Colonic mucosa (tissue), 4 donors: Measurements from ENCODE around the gene XCL1. TPM values are rescaled to one million over a fixed set of nuclear protein-coding genes. Genes with fewer than 3 reads are reported as not detected.
"Not testable (repeated sequence)": the region's sequence is repeated elsewhere in the genome, so short reads cannot be mapped to it uniquely, and the experiment has no call there.

Source experiments
- DNase-seq: peaks from one replicate; pipeline ENCODE4 v3.0.0-alpha.2; 2020
- H3K27ac ChIP-seq: fragments of 200-600 bp; one replicate; pipeline ENCODE4 v1.8.0; 2021
- H3K27me3 ChIP-seq: fragments of 200-600 bp; one replicate; pipeline ENCODE4 v1.8.0; 2021
- H3K36me3 ChIP-seq: fragments of 200-600 bp; one replicate; pipeline ENCODE4 v1.8.0; 2021
- H3K4me1 ChIP-seq: fragments of 200-600 bp; one replicate; pipeline ENCODE4 v1.8.0; 2021; ENCODE audit warnings: mild to moderate bottlenecking
- H3K4me3 ChIP-seq: fragments of 200-600 bp; one replicate; pipeline ENCODE4 v1.8.0; 2021
- H3K9ac ChIP-seq, 2 donors: one replicate each; pipeline ENCODE4 v1.7.0; 2013; ENCODE audit warnings: control low read depth in 2 of 2, low read depth in 2 of 2, low read length in 2 of 2
- H3K9me3 ChIP-seq: fragments of 200-600 bp; one replicate; pipeline ENCODE4 v1.8.0; 2021
- CTCF ChIP-seq: fragments of 200-600 bp; IDR thresholded peaks from one replicate; pipeline ENCODE4 v1.8.0; 2022; ENCODE audit warnings: antibody characterized with exemption, mild to moderate bottlenecking
- intact Hi-C: fragments of 100-400 bp; cut with DNase I; formaldehyde crosslinking; loops from one replicate; pipeline ENCODE4 v1.14.1; 2022
- total RNA-seq, 2 donors: library from RNA; stranded (reverse); fragmentation: NEBNext Ultra II Directional in 1 of 2; extraction: Animal tissue kit (Norgen Biotek cat#: 25700) in 1 of 2; gene quantifications; one replicate each; pipeline ENCODE4 v1.2.1, GENCODE V29; 2021
- donor health status: healthy.
- donor health status: DM: no; HTN: no; CAD: no.
- donor health status: DM: no; HTN: no; CAD: no.

XCL1 gene, protein sequence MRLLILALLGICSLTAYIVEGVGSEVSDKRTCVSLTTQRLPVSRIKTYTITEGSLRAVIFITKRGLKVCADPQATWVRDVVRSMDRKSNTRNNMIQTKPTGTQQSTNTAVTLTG
- under 1 TPM in 1 of 2 donors, not detected in 1; 0.17 TPM for total RNA-seq

DNA sequence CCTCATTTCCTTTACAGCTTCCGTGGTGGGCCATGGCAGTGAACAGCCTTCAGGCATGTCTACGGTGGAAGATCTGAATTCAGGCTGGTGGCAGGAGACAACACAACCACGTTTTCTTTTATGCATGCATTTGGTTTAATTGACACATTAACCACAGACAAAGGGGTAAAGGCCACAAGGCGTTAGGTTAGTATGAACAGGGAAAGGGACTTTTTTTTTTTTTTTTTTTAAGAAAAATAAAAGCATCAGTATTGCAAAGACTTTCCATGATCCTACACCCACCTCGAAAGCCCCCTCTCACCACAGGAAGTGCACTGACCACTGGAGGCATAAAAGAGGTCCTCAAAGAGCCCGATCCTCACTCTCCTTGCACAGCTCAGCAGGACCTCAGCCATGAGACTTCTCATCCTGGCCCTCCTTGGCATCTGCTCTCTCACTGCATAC lies at the start of gene XCL1:
XCL1 (plus strand) TSS at position 361 of the 444 bp plus-strand sequence; CDS start at position 394, 33 bp downstream.
- H3K9me3 ChIP-seq, H3K27me3 ChIP-seq, DNase-seq, H3K4me3 ChIP-seq, H3K27ac ChIP-seq, H3K36me3 ChIP-seq, H3K4me1 ChIP-seq, H3K9ac ChIP-seq: not testable (repeated sequence)
- intact Hi-C loops, result loop anchor here (10.0 kb wide), 2 partner anchors 231 to 381 kb away; no protein-coding TSS in a partner anchor

GRCh38 chr1:168529518-168529917 lies 46.9 kb upstream of the XCL1 start:
- no peak overlapping the region for H3K9ac ChIP-seq
- no peak for TF ChIP-seq CTCF
- no peaks in the 10 kb centered on the region for H3K36me3 ChIP-seq
- H3K4me3 ChIP-seq, result no peak overlapping the region
- no peaks in the 10 kb centered on the region for H3K4me1 ChIP-seq
- no peak overlapping the region for H3K27ac ChIP-seq
- no peak for DNase-seq
- no peaks in the 10 kb centered on the region for H3K27me3 ChIP-seq
- intact Hi-C loops, result no loop called here
- H3K9me3 ChIP-seq, result no peaks in the 10 kb centered on the region

GRCh38 chr1:168531615-168532345 lies 44.6 kb upstream of the XCL1 start:
- H3K4me3 ChIP-seq, result no peak overlapping the region
- intact Hi-C loops, result no loop called here
- no peak overlapping the region for H3K27ac ChIP-seq
- no peak for TF ChIP-seq CTCF
- no peaks in the 10 kb centered on the region for H3K9me3 ChIP-seq
- H3K9ac ChIP-seq, result no peak overlapping the region
- no peaks in the 10 kb centered on the region for H3K4me1 ChIP-seq
- no peaks in the 10 kb centered on the region for H3K27me3 ChIP-seq
- H3K36me3 ChIP-seq, result no peaks in the 10 kb centered on the region
- no peak for DNase-seq

GRCh38 chr1:168535536-168535935 lies 40.9 kb upstream of the XCL1 start:
- no peaks in the 10 kb centered on the region for H3K4me1 ChIP-seq
- H3K36me3 ChIP-seq, result no peaks in the 10 kb centered on the region
- no peak for DNase-seq
- no peaks in the 10 kb centered on the region for H3K27me3 ChIP-seq
- no peaks in the 10 kb centered on the region for H3K9me3 ChIP-seq
- TF ChIP-seq CTCF, result no peak
- no peak overlapping the region for H3K27ac ChIP-seq
- no peak overlapping the region for H3K9ac ChIP-seq
- intact Hi-C loops, result no loop called here
- no peak overlapping the region for H3K4me3 ChIP-seq

GRCh38 chr1:168540798-168541197 lies 35.6 kb upstream of the XCL1 start:
- H3K9me3 ChIP-seq, result not testable (repeated sequence)

DNA sequence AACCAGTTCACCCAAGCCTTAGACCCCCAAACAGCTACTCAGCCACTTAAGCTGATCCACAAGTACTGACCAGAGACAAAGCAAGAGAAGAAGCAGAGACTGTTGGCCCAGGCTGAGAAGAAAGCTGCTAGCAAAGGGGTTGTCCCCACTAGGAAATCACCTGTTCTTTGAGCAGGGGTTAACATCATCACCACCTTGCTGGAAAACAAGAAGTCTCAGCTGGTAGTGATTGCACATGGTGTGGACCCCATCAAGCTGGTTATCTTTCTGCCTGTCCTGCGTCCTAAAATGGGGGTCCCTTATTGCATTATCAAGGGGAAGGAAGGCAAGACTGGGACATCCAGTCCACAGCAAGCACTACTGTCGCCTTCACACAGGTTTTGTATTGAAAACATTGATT lies 33.4 kb upstream of the XCL1 start:
- H3K27ac ChIP-seq, H3K27me3 ChIP-seq, DNase-seq, H3K9ac ChIP-seq, H3K9me3 ChIP-seq, intact Hi-C loops, H3K36me3 ChIP-seq, H3K4me3 ChIP-seq, H3K4me1 ChIP-seq: not testable (repeated sequence)

More at GRCh38 chr1:168540798-168541197, 35.6 kb upstream of the XCL1 start:
- H3K4me1 ChIP-seq, H3K36me3 ChIP-seq, H3K4me3 ChIP-seq, H3K27me3 ChIP-seq, H3K9ac ChIP-seq, H3K27ac ChIP-seq, DNase-seq, intact Hi-C loops: not testable (repeated sequence)

- H3K4me3 ChIP-seq, H3K4me1 ChIP-seq, DNase-seq, H3K27me3 ChIP-seq, H3K27ac ChIP-seq, intact Hi-C loops, H3K9me3 ChIP-seq, H3K9ac ChIP-seq, H3K36me3 ChIP-seq: not testable (repeated sequence)
Measured at GRCh38 chr1:168543840-168544498, 32.4 kb upstream of the XCL1 start, which contains the start of gene XCL2. Gene XCL2 (minus strand): TSS chr1:168543997. CDS start chr1:168543964, 33 bp downstream.
